Measurements from ENCODE around the gene FAM228B.
A peak's percentile ranks its signal among the peaks of the same experiment; 100 is the strongest.
"Not testable (repeated sequence)": the region's sequence is repeated elsewhere in the genome, so short reads cannot be mapped to it uniquely, and the experiment has no call there.

FAM228B gene

GRCh38 chr2:24104110-24104650 is 19.1 kb upstream of the FAM228B start:
- no peak for DNase-seq

GRCh38 chr2:24104906-24105305 is 18.4 kb upstream of the FAM228B start:
- DNase-seq = no peak

GRCh38 chr2:24105816-24106215 is 17.5 kb upstream of the FAM228B start:
- DNase-seq = no peak

GRCh38 chr2:24106786-24107185 is 16.5 kb upstream of the FAM228B start:
- DNase-seq = no peak

GRCh38 chr2:24107336-24107735 is 15.9 kb upstream of the FAM228B start:
- DNase-seq = no peak

GRCh38 chr2:24109431-24109830 is 13.8 kb upstream of the FAM228B start:
- not testable (repeated sequence) for DNase-seq

- DNase-seq = no peak
Observed at GRCh38 chr2:24110660-24111303, 12.5 kb upstream of the FAM228B start.

- no peak for DNase-seq
Observed at GRCh38 chr2:24111407-24111901, 11.8 kb upstream of the FAM228B start.

- no peak for DNase-seq
Observed at GRCh38 chr2:24115057-24115456, 8.2 kb upstream of the FAM228B start.

- DNase-seq = no peak
Observed at GRCh38 chr2:24117902-24118301, 5.4 kb upstream of the FAM228B start.

GRCh38 chr2:24121066-24121465 is 2.2 kb upstream of the FAM228B start:
- no peak for DNase-seq

GRCh38 chr2:24121469-24121868 is 1.8 kb upstream of the FAM228B start:
- peak; percentile 9 for DNase-seq

GRCh38 chr2:24122366-24123194 is 689 bp upstream of the FAM228B start:
- no peak for DNase-seq

GRCh38 chr2:24123922-24124580 is 782 bp downstream of the FAM228B start:
- no peak for DNase-seq

- no peak for DNase-seq
Observed at GRCh38 chr2:24125956-24126355, 2.7 kb downstream of the FAM228B start.

- DNase-seq = no peak
Observed at GRCh38 chr2:24132543-24132942, 9.3 kb downstream of the FAM228B start.

GRCh38 chr2:24140305-24140704 is 17.0 kb downstream of the FAM228B start:
- not testable (repeated sequence) for DNase-seq

GRCh38 chr2:24147364-24147763 is 24.1 kb downstream of the FAM228B start:
- no peak for DNase-seq

GRCh38 chr2:24152413-24153197 is 29.3 kb downstream of the FAM228B start:
- DNase-seq = no peak

- no peak for DNase-seq
Observed at GRCh38 chr2:24153478-24153877, 30.2 kb downstream of the FAM228B start.

GRCh38 chr2:24158131-24158530 is 34.9 kb downstream of the FAM228B start:
- DNase-seq = no peak

GRCh38 chr2:24159708-24160107 is 36.4 kb downstream of the FAM228B start:
- DNase-seq = no peak

GRCh38 chr2:24160761-24161160 is 37.5 kb downstream of the FAM228B start:
- DNase-seq = no peak

All from NCI-H2081 treated with DMSO at 0.1 percent for 48 hours (cell line).